HEK293 (cell line): ENCODE data around the gene NPW.

Source experiments
- TCF7L2 ChIP-seq: IDR thresholded peaks from 2 replicates; pipeline ENCODE4 v1.6.1; 2011; ENCODE audit warnings: low read depth, mild to moderate bottlenecking, inconsistent platforms, low read length, moderate library complexity, borderline replicate concordance
- YY1 ChIP-seq: fragments of 450-650 bp; formaldehyde crosslinking; IDR thresholded peaks from 2 replicates; pipeline ENCODE4 v1.5.1; 2018; ENCODE audit warnings: missing biosample characterization, missing genetic modification characterization
- ZNF37A ChIP-seq: fragments of 450-650 bp; IDR thresholded peaks from 2 replicates; pipeline ENCODE4 v1.5.1; 2018; ENCODE audit warnings: missing biosample characterization, missing genetic modification characterization
- ZNF677 ChIP-seq: fragments of 450-650 bp; IDR thresholded peaks from 2 replicates; pipeline ENCODE4 v1.5.0; 2018; ENCODE audit warnings: missing biosample characterization, mild to moderate bottlenecking, missing genetic modification characterization, moderate library complexity
- TF ChIP-seq, protein P1 (sequence below): fragments of 450-650 bp; formaldehyde crosslinking; IDR thresholded peaks from 2 replicates; pipeline ENCODE4 v1.5.1; 2016; ENCODE audit warnings: missing biosample characterization, missing genetic modification characterization
- TF ChIP-seq, protein P2 (sequence below): fragments of 450-650 bp; formaldehyde crosslinking; IDR thresholded peaks from 2 replicates; pipeline ENCODE4 v1.5.1; 2016; ENCODE audit warnings: missing biosample characterization, missing genetic modification characterization
- TF ChIP-seq, protein P3 (sequence below): fragments of 450-650 bp; formaldehyde crosslinking; IDR thresholded peaks from 2 replicates; pipeline ENCODE4 v1.5.1; 2016; ENCODE audit warnings: missing biosample characterization, missing genetic modification characterization

DNA sequence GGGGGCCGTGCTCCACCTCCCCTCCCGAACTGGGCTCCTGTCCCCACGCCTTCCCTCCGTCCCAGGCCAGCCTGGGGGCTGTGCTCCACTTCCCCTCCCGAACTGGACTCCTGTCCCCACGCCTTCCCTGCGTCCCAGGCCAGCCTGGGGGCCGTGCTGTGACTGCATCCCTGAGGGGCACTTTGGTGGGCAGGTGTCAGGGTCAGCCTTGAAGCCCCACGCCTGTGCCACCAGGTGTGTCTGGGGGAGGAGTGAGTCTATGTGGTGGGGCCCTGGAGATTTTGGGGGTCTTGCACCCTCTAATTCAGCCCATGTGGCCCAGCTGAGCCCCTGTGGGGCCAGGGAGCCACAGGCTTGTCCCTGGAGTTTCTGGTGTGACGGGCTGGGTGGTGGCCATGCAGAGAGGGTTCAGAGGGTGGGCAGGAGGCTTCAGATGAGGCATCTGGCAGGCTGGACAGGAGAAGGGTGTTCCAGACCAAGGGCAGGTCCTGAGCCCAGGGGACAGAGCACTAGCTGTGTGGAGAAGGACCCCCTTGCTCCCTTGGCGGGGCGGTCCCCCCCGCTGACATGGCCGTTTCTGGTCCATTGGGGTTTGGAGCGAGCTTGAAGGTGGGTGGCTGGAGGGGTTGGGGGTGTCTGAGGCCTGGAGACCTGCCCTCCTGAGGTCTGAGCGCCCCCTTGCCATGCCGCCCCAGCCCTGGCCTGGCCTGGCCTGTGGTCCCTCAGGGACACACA is 15.3 kb downstream of the NPW start:
- TF ChIP-seq, protein P1, sequence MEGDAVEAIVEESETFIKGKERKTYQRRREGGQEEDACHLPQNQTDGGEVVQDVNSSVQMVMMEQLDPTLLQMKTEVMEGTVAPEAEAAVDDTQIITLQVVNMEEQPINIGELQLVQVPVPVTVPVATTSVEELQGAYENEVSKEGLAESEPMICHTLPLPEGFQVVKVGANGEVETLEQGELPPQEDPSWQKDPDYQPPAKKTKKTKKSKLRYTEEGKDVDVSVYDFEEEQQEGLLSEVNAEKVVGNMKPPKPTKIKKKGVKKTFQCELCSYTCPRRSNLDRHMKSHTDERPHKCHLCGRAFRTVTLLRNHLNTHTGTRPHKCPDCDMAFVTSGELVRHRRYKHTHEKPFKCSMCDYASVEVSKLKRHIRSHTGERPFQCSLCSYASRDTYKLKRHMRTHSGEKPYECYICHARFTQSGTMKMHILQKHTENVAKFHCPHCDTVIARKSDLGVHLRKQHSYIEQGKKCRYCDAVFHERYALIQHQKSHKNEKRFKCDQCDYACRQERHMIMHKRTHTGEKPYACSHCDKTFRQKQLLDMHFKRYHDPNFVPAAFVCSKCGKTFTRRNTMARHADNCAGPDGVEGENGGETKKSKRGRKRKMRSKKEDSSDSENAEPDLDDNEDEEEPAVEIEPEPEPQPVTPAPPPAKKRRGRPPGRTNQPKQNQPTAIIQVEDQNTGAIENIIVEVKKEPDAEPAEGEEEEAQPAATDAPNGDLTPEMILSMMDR, result no peak
- TF ChIP-seq YY1 (no peak), TCF7L2 (no peak), ZNF37A (no peak), ZNF677 (tag by site-specific recombination) (no peak)
- TF ChIP-seq, protein P2, sequence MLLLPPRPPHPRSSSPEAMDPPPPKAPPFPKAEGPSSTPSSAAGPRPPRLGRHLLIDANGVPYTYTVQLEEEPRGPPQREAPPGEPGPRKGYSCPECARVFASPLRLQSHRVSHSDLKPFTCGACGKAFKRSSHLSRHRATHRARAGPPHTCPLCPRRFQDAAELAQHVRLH, result no peak
- TF ChIP-seq, protein P3, sequence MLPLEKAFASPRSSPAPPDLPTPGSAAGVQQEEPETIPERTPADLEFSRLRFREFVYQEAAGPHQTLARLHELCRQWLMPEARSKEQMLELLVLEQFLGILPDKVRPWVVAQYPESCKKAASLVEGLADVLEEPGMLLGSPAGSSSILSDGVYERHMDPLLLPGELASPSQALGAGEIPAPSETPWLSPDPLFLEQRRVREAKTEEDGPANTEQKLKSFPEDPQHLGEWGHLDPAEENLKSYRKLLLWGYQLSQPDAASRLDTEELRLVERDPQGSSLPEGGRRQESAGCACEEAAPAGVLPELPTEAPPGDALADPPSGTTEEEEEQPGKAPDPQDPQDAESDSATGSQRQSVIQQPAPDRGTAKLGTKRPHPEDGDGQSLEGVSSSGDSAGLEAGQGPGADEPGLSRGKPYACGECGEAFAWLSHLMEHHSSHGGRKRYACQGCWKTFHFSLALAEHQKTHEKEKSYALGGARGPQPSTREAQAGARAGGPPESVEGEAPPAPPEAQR (tag by site-specific recombination), result no peak
